Nephron progenitor cell (in vitro differentiated cells): Measurements from ENCODE around the gene GID8.

Experiments used
- DNase-seq: peaks from one replicate; pipeline ENCODE4 v3.0.0; 2021
- H3K27ac Mint-ChIP-seq: 2 replicates; pipeline ENCODE4 v1.8.0; 2021; ENCODE audit warnings: mild to moderate bottlenecking, moderate library complexity, mixed read lengths
- H3K27me3 Mint-ChIP-seq: 2 replicates; pipeline ENCODE4 v1.8.0; 2021; ENCODE audit warnings: mild to moderate bottlenecking, low read depth, mixed read lengths; ENCODE audit not compliant: poor library complexity
- H3K36me3 Mint-ChIP-seq: 2 replicates; pipeline ENCODE4 v1.8.0; 2021; ENCODE audit warnings: low read depth, mixed read lengths
- H3K4me1 Mint-ChIP-seq: 2 replicates; pipeline ENCODE4 v1.8.0; 2021; ENCODE audit warnings: mixed read lengths
- H3K4me3 Mint-ChIP-seq: 2 replicates; pipeline ENCODE4 v1.8.0; 2021; ENCODE audit warnings: mild to moderate bottlenecking, moderate library complexity, mixed read lengths
- H3K9me3 Mint-ChIP-seq: 2 replicates; pipeline ENCODE4 v1.8.0; 2021; ENCODE audit warnings: mild to moderate bottlenecking, moderate library complexity, mixed read lengths
- TF ChIP-seq, protein P1 (sequence below): fragments of 200-600 bp; sonication (generic); IDR thresholded peaks from 2 replicates; pipeline ENCODE4 v1.5.0; 2021; ENCODE audit warnings: antibody characterized with exemption

Gene GID8

GRCh38 chr20:62942456-62942855 lies 4.5 kb downstream of the GID8 start:
- TF ChIP-seq, protein P1, sequence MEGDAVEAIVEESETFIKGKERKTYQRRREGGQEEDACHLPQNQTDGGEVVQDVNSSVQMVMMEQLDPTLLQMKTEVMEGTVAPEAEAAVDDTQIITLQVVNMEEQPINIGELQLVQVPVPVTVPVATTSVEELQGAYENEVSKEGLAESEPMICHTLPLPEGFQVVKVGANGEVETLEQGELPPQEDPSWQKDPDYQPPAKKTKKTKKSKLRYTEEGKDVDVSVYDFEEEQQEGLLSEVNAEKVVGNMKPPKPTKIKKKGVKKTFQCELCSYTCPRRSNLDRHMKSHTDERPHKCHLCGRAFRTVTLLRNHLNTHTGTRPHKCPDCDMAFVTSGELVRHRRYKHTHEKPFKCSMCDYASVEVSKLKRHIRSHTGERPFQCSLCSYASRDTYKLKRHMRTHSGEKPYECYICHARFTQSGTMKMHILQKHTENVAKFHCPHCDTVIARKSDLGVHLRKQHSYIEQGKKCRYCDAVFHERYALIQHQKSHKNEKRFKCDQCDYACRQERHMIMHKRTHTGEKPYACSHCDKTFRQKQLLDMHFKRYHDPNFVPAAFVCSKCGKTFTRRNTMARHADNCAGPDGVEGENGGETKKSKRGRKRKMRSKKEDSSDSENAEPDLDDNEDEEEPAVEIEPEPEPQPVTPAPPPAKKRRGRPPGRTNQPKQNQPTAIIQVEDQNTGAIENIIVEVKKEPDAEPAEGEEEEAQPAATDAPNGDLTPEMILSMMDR: no peak
- peaks cover 59% of the 10 kb centered on the region for H3K36me3 Mint-ChIP-seq
- H3K27me3 Mint-ChIP-seq: peaks cover 4% of the 10 kb centered on the region

GRCh38 chr20:62943396-62943795 lies 5.4 kb downstream of the GID8 start:
- TF ChIP-seq, protein P1: no peak
- Mint-ChIP-seq H3K4me3 (no peak overlapping the region), H3K4me1 (peaks cover 21% of the 10 kb centered on the region), H3K9me3 (peaks cover 3% of the 10 kb centered on the region), H3K27me3 (peaks cover 4% of the 10 kb centered on the region), H3K27ac (no peak overlapping the region), H3K36me3 (peaks cover 69% of the 10 kb centered on the region)
- DNase-seq: no peak

More at GRCh38 chr20:62942456-62942855, 4.5 kb downstream of the GID8 start:
- peaks cover 23% of the 10 kb centered on the region for H3K4me1 Mint-ChIP-seq
- H3K9me3 Mint-ChIP-seq: no peaks in the 10 kb centered on the region
- H3K27ac Mint-ChIP-seq: no peak overlapping the region
- H3K4me3 Mint-ChIP-seq: no peak overlapping the region
- no peak for DNase-seq

- H3K27me3 Mint-ChIP-seq: no peaks in the 10 kb centered on the region
- H3K4me3 Mint-ChIP-seq: no peak overlapping the region
- H3K27ac Mint-ChIP-seq: peak overlapping the region; percentile 39
- TF ChIP-seq, protein P1: no peak
- H3K9me3 Mint-ChIP-seq: peaks cover 9% of the 10 kb centered on the region
- peaks cover 13% of the 10 kb centered on the region for H3K4me1 Mint-ChIP-seq
- peaks cover 77% of the 10 kb centered on the region for H3K36me3 Mint-ChIP-seq
- no peak for DNase-seq
Observed at GRCh38 chr20:62944184-62944583, 6.2 kb downstream of the GID8 start.

GRCh38 chr20:62944746-62945145 lies 6.8 kb downstream of the GID8 start:
- peaks cover 9% of the 10 kb centered on the region for H3K9me3 Mint-ChIP-seq
- no peak for DNase-seq
- H3K36me3 Mint-ChIP-seq: peaks cover 82% of the 10 kb centered on the region
- H3K4me1 Mint-ChIP-seq: peaks cover 8% of the 10 kb centered on the region
- H3K4me3 Mint-ChIP-seq: no peak overlapping the region
- H3K27me3 Mint-ChIP-seq: no peaks in the 10 kb centered on the region
- TF ChIP-seq, protein P1: no peak
- H3K27ac Mint-ChIP-seq: no peak overlapping the region

GRCh38 chr20:62945771-62946339 lies 7.9 kb downstream of the GID8 start:
- Mint-ChIP-seq H3K27me3 (no peaks in the 10 kb centered on the region), H3K27ac (no peak overlapping the region), H3K4me3 (no peak overlapping the region), H3K9me3 (peaks cover 9% of the 10 kb centered on the region), H3K36me3 (peaks cover 93% of the 10 kb centered on the region), H3K4me1 (peaks cover 4% of the 10 kb centered on the region)
- TF ChIP-seq, protein P1: no peak
- DNase-seq: no peak

DNA sequence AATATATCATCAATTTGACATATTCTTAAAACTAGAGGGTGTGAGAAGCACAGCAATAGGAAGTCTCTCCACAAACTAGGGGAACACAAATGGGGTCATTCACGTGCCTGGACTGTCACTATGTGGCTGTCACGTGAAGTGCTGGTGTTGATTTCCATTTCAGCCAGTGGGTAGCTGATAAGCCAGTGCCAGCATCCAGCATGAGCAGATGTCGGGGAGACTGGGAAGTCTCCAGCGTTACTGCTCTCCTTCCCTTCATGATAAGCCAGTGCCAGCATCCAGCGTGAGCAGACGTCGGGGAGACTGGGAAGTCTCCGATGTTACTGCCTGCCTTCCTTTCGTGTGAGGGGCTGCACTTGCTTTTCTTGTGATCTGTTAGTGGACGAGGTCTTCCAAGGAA lies 9.0 kb downstream of the GID8 start:
- Mint-ChIP-seq H3K9me3 (peaks cover 9% of the 10 kb centered on the region), H3K4me3 (no peak overlapping the region), H3K27me3 (no peaks in the 10 kb centered on the region), H3K4me1 (no peaks in the 10 kb centered on the region), H3K27ac (no peak overlapping the region), H3K36me3 (peaks cover 92% of the 10 kb centered on the region)
- TF ChIP-seq, protein P1: no peak
- no peak for DNase-seq
